ENCODE data around the gene TPCN2. TPM values are rescaled to one million over a fixed set of nuclear protein-coding genes. Genes with fewer than 3 reads are reported as not detected.

The TPCN2 gene
- total RNA-seq, 1 experiment from 2014 or later, result 15.2 TPM

GRCh38 chr11:69183613-69184012, 134.9 kb downstream of the TPCN2 start:
- intact Hi-C loops (cut with micrococcal nuclease), result no loop called here
- POLR2A ChIA-PET, result no interaction called here
- CTCF ChIA-PET, result no interaction called here
- H3K9me2 ChIP-seq (ENCODE audit: insufficient read depth), result no peaks in the 10 kb centered on the region
- DNase-seq (ENCODE audit: low read depth, low spot score) (no peak), ATAC-seq (no peak)
- BruUV-seq (replicated peaks), result no TSS peak
- H3K9ac ChIP-seq (ENCODE audit: low read length), result no peak overlapping the region
- H4K20me1 ChIP-seq (ENCODE audit: insufficient read depth), result no peaks in the 10 kb centered on the region
- no peaks in the 10 kb centered on the region for H3K4me1 ChIP-seq (ENCODE audit: control insufficient read depth in 1 of 2, insufficient read depth in 2 of 2, low read length in 2 of 2)
- TF ChIP-seq ZFX (IDR thresholded peaks at IDR 0.05) (no peak), TCF7L2 (IDR thresholded peaks at IDR 0.05; ENCODE audit: borderline replicate concordance, extremely low read depth, insufficient read depth, insufficient read length) (no peak), CBX3 (IDR thresholded peaks at IDR 0.05; ENCODE audit: low read depth) (no peak), MAX (IDR thresholded peaks at IDR 0.05) (no peak), EZH2phosphoT487 (IDR thresholded peaks at IDR 0.05; ENCODE audit: borderline replicate concordance) (no peak), SIN3A (IDR thresholded peaks at IDR 0.05; ENCODE audit: low read depth) (no peak), FOSL1 (IDR thresholded peaks at IDR 0.05; ENCODE audit: low read depth) (no peak), EGR1 (IDR thresholded peaks at IDR 0.05; ENCODE audit: low read depth) (no peak)
- H2AFZ ChIP-seq (ENCODE audit: low read depth, low read length, poor library complexity, severe bottlenecking), result no peak overlapping the region
- H3K4me3 ChIP-seq (replicated peaks in 1 of 2; ENCODE audit: low read depth in 1 of 2, low read length in 2 of 2), result no peak overlapping the region
- H3K9me3 ChIP-seq (ENCODE audit: control insufficient read depth in 1 of 2, insufficient read depth in 1 of 2, low read depth in 1 of 2, low read length in 2 of 2), result peaks cover 0 to 14% of the 10 kb centered on the region in 2 experiments; a peak in 1 of 4 replicates
- no peaks in the 10 kb centered on the region for H3K79me2 ChIP-seq (ENCODE audit: insufficient read depth, low read length)
- H3K36me3 ChIP-seq (ENCODE audit: control insufficient read depth in 1 of 2, insufficient read depth in 2 of 2, low read length in 2 of 2), result no peaks in the 10 kb centered on the region
- no peak overlapping the region for H3K27ac ChIP-seq (ENCODE audit: low read depth, low read length)
- no peak overlapping the region for H3K4me2 ChIP-seq (ENCODE audit: low read length)
- no peaks in the 10 kb centered on the region for H3K27me3 ChIP-seq (ENCODE audit: insufficient read depth, low read length)
- RAD21 ChIA-PET (ENCODE audit: low non-redundant PET in 1 of 2, low total read pairs in 2 of 2, uncharacterized antibody in 2 of 2, unreplicated experiment in 2 of 2), result no interaction called here

MicroRNAs within 50 kb of the gene (microRNA counts, 767-probe panel; counts per million panel counts)
- not detected for microRNA hsa-miR-3164

Small RNAs within 50 kb of the gene (microRNA-seq; reads per million reads assigned to microRNA genes)
- gene MIR3164 (ENCODE audit: borderline number of aligned reads), result 4.8 reads per million, percentile 9 among the genes with 10 or more reads in this experiment

Other genes with a start within 250 kb of the TPCN2 start
- 54.4 TPM for gene CPT1A, start 207.0 kb upstream of the TPCN2 start, total RNA-seq (2021; ENCODE audit: unreplicated experiment)
- 90.2 TPM for gene MRPL21, start 145.1 kb upstream of the TPCN2 start, total RNA-seq (2021; ENCODE audit: unreplicated experiment)
- gene IGHMBP2, start 145.0 kb upstream of the TPCN2 start, total RNA-seq (2021; ENCODE audit: unreplicated experiment), result 19.3 TPM
- not detected for gene MRGPRD, start 67.9 kb upstream of the TPCN2 start, total RNA-seq (2021; ENCODE audit: unreplicated experiment)
- gene MRGPRF, start 35.7 kb upstream of the TPCN2 start, total RNA-seq (2021; ENCODE audit: unreplicated experiment), result 0.76 TPM
- gene SMIM38, start 107.0 kb downstream of the TPCN2 start, total RNA-seq (2021; ENCODE audit: unreplicated experiment), result 0.54 TPM
- 135 TPM for gene MYEOV, start 245.2 kb downstream of the TPCN2 start, total RNA-seq (2021; ENCODE audit: unreplicated experiment)